ENCODE data around the gene CREB3L2. TPM values are rescaled to one million over a fixed set of nuclear protein-coding genes. Genes with fewer than 3 reads are reported as not detected.

Gene CREB3L2
- total RNA-seq, 1 donor from 2014 or later: 28.9 TPM

DNA sequence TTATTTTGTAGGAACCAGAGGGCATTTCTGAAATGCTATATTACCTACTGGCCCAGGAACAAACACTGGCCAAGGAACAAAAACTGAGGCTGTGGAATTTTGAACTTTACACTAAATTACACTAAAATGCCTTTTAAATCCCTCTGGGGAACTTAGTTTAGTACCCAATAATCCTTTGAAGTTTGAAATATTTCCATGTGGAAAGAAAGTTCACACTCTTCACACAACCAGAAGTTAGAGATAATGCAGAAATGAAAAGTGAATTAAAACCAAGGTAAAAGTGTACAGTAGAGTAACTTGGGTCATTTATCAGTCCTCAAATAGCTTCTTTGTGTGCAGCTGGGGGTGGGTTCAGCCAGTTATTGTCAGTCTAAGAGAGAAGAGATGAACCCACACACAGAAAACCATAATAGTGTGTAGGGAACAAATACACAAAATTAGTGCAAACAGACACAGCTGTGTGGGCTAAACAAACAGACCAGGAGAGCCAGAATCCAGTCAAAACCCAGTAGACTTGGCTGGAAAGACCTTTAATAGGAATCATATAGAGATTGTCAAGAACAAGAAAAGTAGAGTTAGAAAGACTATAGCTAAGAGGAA is 108.6 kb downstream of the CREB3L2 start:
- Histone ChIP-seq H3K4me3 (no peak overlapping the region), H3K9me3 (replicated peaks) (no peaks in the 10 kb centered on the region), H3K27me3 (ENCODE audit: low read depth) (no peaks in the 10 kb centered on the region), H3K4me1 (peaks cover 20% of the 10 kb centered on the region), H3K27ac (replicated peaks) (no peak overlapping the region), H3K36me3 (peaks cover 48% of the 10 kb centered on the region)
- intact Hi-C loops (cut with micrococcal nuclease): no loop called here
- DNase-seq: no peak
- TF ChIP-seq, protein P1, sequence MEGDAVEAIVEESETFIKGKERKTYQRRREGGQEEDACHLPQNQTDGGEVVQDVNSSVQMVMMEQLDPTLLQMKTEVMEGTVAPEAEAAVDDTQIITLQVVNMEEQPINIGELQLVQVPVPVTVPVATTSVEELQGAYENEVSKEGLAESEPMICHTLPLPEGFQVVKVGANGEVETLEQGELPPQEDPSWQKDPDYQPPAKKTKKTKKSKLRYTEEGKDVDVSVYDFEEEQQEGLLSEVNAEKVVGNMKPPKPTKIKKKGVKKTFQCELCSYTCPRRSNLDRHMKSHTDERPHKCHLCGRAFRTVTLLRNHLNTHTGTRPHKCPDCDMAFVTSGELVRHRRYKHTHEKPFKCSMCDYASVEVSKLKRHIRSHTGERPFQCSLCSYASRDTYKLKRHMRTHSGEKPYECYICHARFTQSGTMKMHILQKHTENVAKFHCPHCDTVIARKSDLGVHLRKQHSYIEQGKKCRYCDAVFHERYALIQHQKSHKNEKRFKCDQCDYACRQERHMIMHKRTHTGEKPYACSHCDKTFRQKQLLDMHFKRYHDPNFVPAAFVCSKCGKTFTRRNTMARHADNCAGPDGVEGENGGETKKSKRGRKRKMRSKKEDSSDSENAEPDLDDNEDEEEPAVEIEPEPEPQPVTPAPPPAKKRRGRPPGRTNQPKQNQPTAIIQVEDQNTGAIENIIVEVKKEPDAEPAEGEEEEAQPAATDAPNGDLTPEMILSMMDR (IDR thresholded peaks at IDR 0.05; ENCODE audit: borderline replicate concordance): no peak

- TF ChIP-seq, protein P1 (IDR thresholded peaks at IDR 0.05; ENCODE audit: borderline replicate concordance): no peak
- no peak for DNase-seq
- H3K4me3 ChIP-seq: no peak overlapping the region
- peak overlapping the region; percentile 62 for H3K27ac ChIP-seq (replicated peaks)
- no peaks in the 10 kb centered on the region for H3K27me3 ChIP-seq (ENCODE audit: low read depth)
- peaks cover 38% of the 10 kb centered on the region for H3K36me3 ChIP-seq
- intact Hi-C loops (cut with micrococcal nuclease): no loop called here
- H3K4me1 ChIP-seq: peaks cover 26% of the 10 kb centered on the region
- H3K9me3 ChIP-seq (replicated peaks): no peaks in the 10 kb centered on the region
These were observed 110.8 kb downstream of the CREB3L2 start for GRCh38 chr7:137891016-137891655.

GRCh38 chr7:137890449-137890921 is 111.4 kb downstream of the CREB3L2 start:
- H3K27me3 ChIP-seq (ENCODE audit: low read depth): no peaks in the 10 kb centered on the region

DNA sequence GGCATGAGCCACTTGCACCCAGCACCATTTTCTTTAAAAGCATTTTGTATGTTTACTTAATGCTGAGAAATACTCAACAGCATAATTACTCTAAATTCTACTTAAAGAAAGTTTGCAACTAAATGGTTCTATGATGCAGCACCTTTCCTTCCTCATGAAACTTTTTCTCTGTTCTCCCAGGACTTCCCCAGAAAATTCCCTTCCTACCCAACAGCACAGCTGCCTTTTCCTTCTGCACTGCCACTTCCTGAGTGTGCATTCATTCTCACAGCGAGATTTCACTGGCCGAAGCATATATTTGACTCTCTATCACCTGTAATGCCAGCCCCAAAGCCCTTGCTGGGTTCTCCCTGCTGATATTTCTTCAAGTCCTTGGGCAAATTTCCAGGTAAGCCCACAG is 113.6 kb downstream of the CREB3L2 start:
- intact Hi-C loops (cut with micrococcal nuclease): no loop called here
- no peak overlapping the region for H3K4me3 ChIP-seq
- no peaks in the 10 kb centered on the region for H3K27me3 ChIP-seq (ENCODE audit: low read depth)
- TF ChIP-seq, protein P1 (IDR thresholded peaks at IDR 0.05; ENCODE audit: borderline replicate concordance): no peak
- H3K9me3 ChIP-seq (replicated peaks): no peaks in the 10 kb centered on the region
- H3K4me1 ChIP-seq: peaks cover 31% of the 10 kb centered on the region
- no peak overlapping the region for H3K27ac ChIP-seq (replicated peaks)
- no peak for DNase-seq
- peaks cover 33% of the 10 kb centered on the region for H3K36me3 ChIP-seq

More at GRCh38 chr7:137890449-137890921, 111.4 kb downstream of the CREB3L2 start:
- Histone ChIP-seq H3K27ac (replicated peaks) (peak overlapping the region; percentile 62), H3K9me3 (replicated peaks) (no peaks in the 10 kb centered on the region), H3K4me1 (peaks cover 31% of the 10 kb centered on the region), H3K4me3 (no peak overlapping the region), H3K36me3 (peaks cover 32% of the 10 kb centered on the region)
- TF ChIP-seq, protein P1 (IDR thresholded peaks at IDR 0.05; ENCODE audit: borderline replicate concordance): no peak
- intact Hi-C loops (cut with micrococcal nuclease): no loop called here
- DNase-seq: no peak

DNA sequence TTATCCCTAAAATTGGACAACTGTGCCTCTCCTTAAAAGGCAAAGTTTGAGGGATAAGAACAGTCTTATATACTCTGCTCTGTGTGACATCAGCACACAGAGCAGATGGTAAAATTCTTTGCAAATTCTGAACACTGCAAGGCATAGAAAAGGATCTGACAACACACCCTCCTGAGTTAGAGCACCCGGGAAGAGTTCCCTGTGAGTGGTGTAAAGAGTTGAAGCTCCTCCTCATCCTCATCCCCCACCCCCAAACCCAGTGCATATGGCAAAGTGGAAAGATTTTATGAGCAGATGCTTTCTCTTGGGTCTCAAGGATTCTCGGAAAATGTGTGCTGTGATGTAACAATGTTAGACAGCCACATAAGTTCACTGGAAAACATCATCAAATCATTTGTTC is 115.1 kb downstream of the CREB3L2 start:
- Histone ChIP-seq H3K4me1 (peaks cover 29% of the 10 kb centered on the region), H3K36me3 (peaks cover 43% of the 10 kb centered on the region), H3K9me3 (replicated peaks) (peaks cover 4% of the 10 kb centered on the region), H3K27me3 (ENCODE audit: low read depth) (no peaks in the 10 kb centered on the region), H3K27ac (replicated peaks) (no peak overlapping the region), H3K4me3 (no peak overlapping the region)
- TF ChIP-seq, protein P1 (IDR thresholded peaks at IDR 0.05; ENCODE audit: borderline replicate concordance): no peak
- no peak for DNase-seq
- intact Hi-C loops (cut with micrococcal nuclease): no loop called here

Data from left ventricle myocardium inferior (tissue), 1 donor.